Kidney (tissue), 2 donors: ENCODE results near the gene OPTN. TPM values are rescaled to one million over a fixed set of nuclear protein-coding genes. Genes with fewer than 3 reads are reported as not detected.

Source experiments
- polyA plus RNA-seq: library from polyadenylated mRNA; stranded (reverse); fragments of 350-450 nt; fragmentation: Illumina TruSeq; extraction: RNeasy Lipid Tissue Mini Kit (QIAGEN cat#74804); gene quantifications from one replicate; pipeline ENCODE4 v1.2.3, GENCODE V29; 2014; ENCODE audit warnings: low read depth, low replicate concordance; ENCODE audit not compliant: insufficient read depth
- total RNA-seq: library from RNA; stranded (reverse); fragmentation: NEBNext Ultra II Directional; extraction: Animal tissue kit (Norgen Biotek cat#: 25700); gene quantifications from one replicate; pipeline ENCODE4 v1.2.1, GENCODE V29; 2021
- donor health status: DM: yes; HTN: yes; CAD: no.

The OPTN gene
- total and polyA plus RNA-seq, 2 donors from 2014 or later: 55.0 to 76.9 TPM

Other genes starting within 250 kb of the OPTN start
- gene CCDC3, start 98.5 kb upstream of the OPTN start, total RNA-seq: 33.5 TPM
- gene CCDC3, start 98.5 kb upstream of the OPTN start, polyA plus RNA-seq: 9.7 TPM
- 0.50 TPM for gene MCM10, start 61.4 kb downstream of the OPTN start, total RNA-seq
- gene MCM10, start 61.4 kb downstream of the OPTN start, polyA plus RNA-seq: not detected
- gene UCMA, start 134.2 kb downstream of the OPTN start, total RNA-seq: not detected
- gene UCMA, start 134.2 kb downstream of the OPTN start, polyA plus RNA-seq: not detected
- gene PHYH, start 199.9 kb downstream of the OPTN start, total RNA-seq: 45.8 TPM
- gene PHYH, start 199.9 kb downstream of the OPTN start, polyA plus RNA-seq: 166 TPM
- gene SEPHS1, start 248.1 kb downstream of the OPTN start, total RNA-seq: 53.5 TPM
- 48.8 TPM for gene SEPHS1, start 248.1 kb downstream of the OPTN start, polyA plus RNA-seq